ENCODE data around the gene MPP4. TPM values are rescaled to one million over a fixed set of nuclear protein-coding genes. Genes with fewer than 3 reads are reported as not detected.

Gene MPP4
- total RNA-seq, 1 donor from 2014 or later, result not detected

DNA sequence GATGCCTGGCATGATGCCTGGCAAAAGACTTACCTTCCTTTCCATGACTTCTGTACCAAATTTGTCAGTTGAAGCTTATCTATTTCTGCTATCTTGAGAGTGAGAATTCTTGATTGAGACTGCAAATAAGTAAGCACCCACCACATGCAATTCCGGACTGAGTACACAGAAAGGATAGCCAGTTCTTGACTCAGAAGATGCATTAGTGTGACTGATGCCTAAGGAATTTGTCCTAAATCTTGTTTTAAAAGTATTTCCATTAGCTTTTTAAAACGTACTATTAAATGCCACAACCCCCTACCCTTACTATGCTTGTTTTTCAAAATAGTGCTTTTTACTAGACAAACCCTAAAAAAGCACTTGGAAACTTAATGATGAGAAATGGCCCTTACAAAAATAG, 545 bp downstream of the MPP4 start:
- Mint-ChIP-seq H3K36me3 (ENCODE audit: low read depth) (peaks cover 8% of the 10 kb centered on the region), H3K4me3 (no peak overlapping the region), H3K27ac (no peak overlapping the region), H3K9me3 (no peaks in the 10 kb centered on the region), H3K4me1 (no peaks in the 10 kb centered on the region), H3K27me3 (peaks cover 2% of the 10 kb centered on the region)
- no peak for TF ChIP-seq CTCF (IDR thresholded peaks at IDR 0.05)
- CTCF ChIA-PET, result no interaction called here
- intact Hi-C loops (cut with micrococcal nuclease), result no loop called here
- POLR2A ChIA-PET, result no interaction called here
- DNase-seq (no peak), ATAC-seq (ENCODE audit: low read depth) (no peak)

DNA sequence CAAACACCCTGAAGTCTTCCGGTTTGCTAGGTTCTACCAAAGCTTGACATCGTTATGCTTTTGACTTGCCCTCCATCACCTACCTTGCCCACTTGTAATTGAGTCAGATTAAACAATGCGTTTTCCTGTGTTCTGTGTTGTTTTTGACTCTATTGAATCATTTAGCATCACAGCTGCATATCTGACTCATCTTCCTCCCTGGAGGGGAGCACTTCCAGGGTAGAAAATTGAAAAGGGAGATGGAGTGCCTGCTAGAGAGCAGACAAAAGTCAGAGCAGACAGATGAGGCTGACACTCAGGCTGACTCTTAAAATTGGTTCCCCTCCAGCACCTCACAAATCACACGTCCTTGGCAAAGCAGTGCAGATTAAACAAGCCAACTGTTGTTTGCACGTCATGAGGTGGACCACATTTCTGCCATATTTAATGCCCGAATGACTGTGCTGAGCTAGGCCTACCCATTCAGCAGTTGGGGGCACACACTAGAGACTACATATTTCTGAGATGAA, 2.2 kb downstream of the MPP4 start:
- no peak overlapping the region for H3K27ac Mint-ChIP-seq
- DNase-seq, result no peak
- CTCF ChIA-PET, result no interaction called here

DNA sequence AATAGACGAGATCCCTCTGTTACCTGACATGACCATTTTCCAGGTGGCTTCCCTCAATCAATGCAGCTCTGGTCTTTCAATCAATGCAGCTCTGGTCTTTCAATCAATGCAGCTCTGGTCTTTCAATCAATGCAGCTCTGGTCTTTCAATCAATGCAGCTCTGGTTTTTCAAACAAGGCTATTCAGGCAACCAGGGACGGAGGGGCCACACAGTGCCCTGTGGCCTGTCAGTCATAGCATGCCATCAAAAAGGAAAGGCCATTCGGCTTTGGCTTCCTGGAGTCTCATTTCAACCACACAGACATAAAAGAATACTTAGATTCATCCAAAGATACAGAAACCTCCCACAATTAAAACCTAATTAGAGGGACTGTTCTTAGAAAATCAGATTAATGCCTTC, 13.3 kb downstream of the MPP4 start:
- H3K9me3 Mint-ChIP-seq, result no peaks in the 10 kb centered on the region
- ChIA-PET POLR2A (no interaction called here), CTCF (no interaction called here)
- H3K4me3 Mint-ChIP-seq, result no peak overlapping the region
- TF ChIP-seq CTCF (IDR thresholded peaks at IDR 0.05), result no peak
- peaks cover 21% of the 10 kb centered on the region for H3K27me3 Mint-ChIP-seq
- DNase-seq (no peak), ATAC-seq (ENCODE audit: low read depth) (no peak)
- no peaks in the 10 kb centered on the region for H3K36me3 Mint-ChIP-seq (ENCODE audit: low read depth)
- H3K4me1 Mint-ChIP-seq, result no peaks in the 10 kb centered on the region
- intact Hi-C loops (cut with micrococcal nuclease), result no loop called here
- no peak overlapping the region for H3K27ac Mint-ChIP-seq

More for the DNA sequence above, 2.2 kb downstream of the MPP4 start:
- Mint-ChIP-seq H3K4me3 (no peak overlapping the region), H3K9me3 (no peaks in the 10 kb centered on the region), H3K36me3 (ENCODE audit: low read depth) (peaks cover 8% of the 10 kb centered on the region), H3K27me3 (peaks cover 2% of the 10 kb centered on the region), H3K4me1 (no peaks in the 10 kb centered on the region)
- POLR2A ChIA-PET, result no interaction called here
- intact Hi-C loops (cut with micrococcal nuclease), result no loop called here
- no peak for ATAC-seq (ENCODE audit: low read depth)
- TF ChIP-seq CTCF (IDR thresholded peaks at IDR 0.05), result no peak

- ChIA-PET CTCF (no interaction called here), POLR2A (no interaction called here)
- Mint-ChIP-seq H3K4me3 (no peak overlapping the region), H3K4me1 (no peaks in the 10 kb centered on the region), H3K9me3 (no peaks in the 10 kb centered on the region), H3K27ac (no peak overlapping the region), H3K36me3 (ENCODE audit: low read depth) (no peaks in the 10 kb centered on the region), H3K27me3 (peaks cover 11% of the 10 kb centered on the region)
- DNase-seq (no peak), ATAC-seq (ENCODE audit: low read depth) (no peak)
- intact Hi-C loops (cut with micrococcal nuclease), result loop anchor here (5.0 kb wide), 1 partner anchor 497 kb away; no protein-coding TSS in a partner anchor
- no peak for TF ChIP-seq CTCF (IDR thresholded peaks at IDR 0.05)
These were observed 17.7 kb downstream of the MPP4 start for GRCh38 chr2:201680743-201681142.

- Mint-ChIP-seq H3K4me3 (no peak overlapping the region), H3K27me3 (peaks cover 5% of the 10 kb centered on the region), H3K9me3 (no peaks in the 10 kb centered on the region), H3K27ac (no peak overlapping the region), H3K4me1 (no peaks in the 10 kb centered on the region), H3K36me3 (ENCODE audit: low read depth) (no peaks in the 10 kb centered on the region)
- no peak for DNase-seq
- no peak for ATAC-seq (ENCODE audit: low read depth)
- ChIA-PET CTCF (no interaction called here), POLR2A (no interaction called here)
- TF ChIP-seq CTCF (IDR thresholded peaks at IDR 0.05), result no peak
- intact Hi-C loops (cut with micrococcal nuclease), result no loop called here
These were observed 20.0 kb downstream of the MPP4 start for GRCh38 chr2:201678401-201678800.
